IMR-90 (cell line): ENCODE results near the gene PPARGC1A. TPM values are rescaled to one million over a fixed set of nuclear protein-coding genes. Genes with fewer than 3 reads are reported as not detected.

Experiments
- ATAC-seq: fragments of 200-7000 bp; cut with Tn5 transposase; 2 replicates; pipeline ENCODE4 v1.9.1; 2020; ENCODE audit warnings: low read depth, mild to moderate bottlenecking, moderate library complexity
- BruUV-seq: library from RNA; stranded (reverse); fragments of 400-500 nt; replicated peaks from 2 replicates; lab custom pipeline; 2021; lab: Mats Ljungman, UMichigan
- CTCF ChIA-PET: fragments of 300-600 bp; formaldehyde crosslinking; extraction: SDS; loops from one replicate; lab custom pipeline; 2021; ENCODE audit warnings: antibody characterized with exemption; lab: Yijun Ruan, JAX
- POLR2A ChIA-PET: fragments of 300-600 bp; sonication (Branson Sonifier 250); formaldehyde crosslinking; loops from one replicate; lab custom pipeline; 2022; ENCODE audit warnings: antibody characterized with exemption; ENCODE audit not compliant: unreplicated experiment; lab: Charles Lee
- DNase-seq: peaks from one replicate; pipeline ENCODE4 v3.0.0; 2013
- H2AFZ ChIP-seq: replicated peaks from 2 replicates; pipeline ENCODE3; 2013; ENCODE audit warnings: low read length, mild to moderate bottlenecking; ENCODE audit not compliant: poor library complexity
- H2AK5ac ChIP-seq: 2 replicates; pipeline ENCODE4 v1.6.1; 2013; ENCODE audit warnings: low read depth, low read length, inconsistent platforms
- H2AK9ac ChIP-seq: replicated peaks from 2 replicates; pipeline ENCODE3; 2013; ENCODE audit warnings: mild to moderate bottlenecking, low read depth, low read length, moderate library complexity; ENCODE audit not compliant: poor library complexity
- H2BK120ac ChIP-seq: 2 replicates; pipeline ENCODE4 v1.6.1; 2013; ENCODE audit warnings: low read depth, low read length, inconsistent platforms
- H2BK15ac ChIP-seq: 3 replicates; pipeline ENCODE4 v1.6.1; 2013; ENCODE audit warnings: low read depth, low read length, inconsistent platforms
- H2BK20ac ChIP-seq: 2 replicates; pipeline ENCODE4 v1.6.1; 2013; ENCODE audit warnings: low read depth, mild to moderate bottlenecking, inconsistent platforms, low read length, moderate library complexity
- H2BK5ac ChIP-seq: 2 replicates; pipeline ENCODE4 v1.6.1; 2013; ENCODE audit warnings: mild to moderate bottlenecking, low read depth, low read length, inconsistent platforms; ENCODE audit not compliant: poor library complexity, severe bottlenecking
- H3K14ac ChIP-seq: replicated peaks from 2 replicates; pipeline ENCODE4 v1.6.1; 2013; ENCODE audit warnings: low read depth, low read length, inconsistent platforms
- H3K18ac ChIP-seq: 2 replicates; pipeline ENCODE4 v1.6.1; 2013; ENCODE audit warnings: low read depth, low read length, control low read depth
- H3K23ac ChIP-seq: 2 replicates; pipeline ENCODE4 v1.6.1; 2013; ENCODE audit warnings: low read depth, low read length, inconsistent platforms
- H3K27ac ChIP-seq: 2 replicates; pipeline ENCODE4 v1.5.1; 2013; ENCODE audit warnings: mild to moderate bottlenecking, control low read depth, low read length; ENCODE audit not compliant: insufficient read depth
- H3K27me3 ChIP-seq: 2 replicates; pipeline ENCODE4 v1.6.1; 2013; ENCODE audit warnings: low read length; ENCODE audit not compliant: control insufficient read depth, insufficient read depth
- H3K36me3 ChIP-seq: 2 replicates; pipeline ENCODE4 v1.6.1; 2013; ENCODE audit warnings: low read length, mixed read lengths; ENCODE audit not compliant: control insufficient read depth, insufficient read depth
- H3K4ac ChIP-seq: 2 replicates; pipeline ENCODE4 v1.6.1; 2013; ENCODE audit warnings: low read depth, low read length, inconsistent platforms
- H3K4me1 ChIP-seq: 2 replicates; pipeline ENCODE4 v1.6.1; 2013; ENCODE audit warnings: low read length, mixed read lengths; ENCODE audit not compliant: control insufficient read depth, insufficient read depth
- H3K4me2 ChIP-seq: 2 replicates; pipeline ENCODE4 v1.6.1; 2013; ENCODE audit warnings: low read depth, mild to moderate bottlenecking, control low read depth, low read length, moderate library complexity
- H3K4me3 ChIP-seq: 2 replicates; pipeline ENCODE4 v1.5.1; 2013; ENCODE audit warnings: low read depth, mild to moderate bottlenecking, control low read depth, low read length, moderate library complexity; ENCODE audit not compliant: insufficient read depth
- H3K56ac ChIP-seq: 2 replicates; pipeline ENCODE4 v1.6.1; 2013; ENCODE audit warnings: low read length, inconsistent platforms; ENCODE audit not compliant: insufficient read depth; ENCODE audit errors: extremely low read depth
- H3K79me1 ChIP-seq, 2 experiments: 2 replicates each; pipeline ENCODE4 v1.6.1; 2013; ENCODE audit warnings: low read length in 2 of 2, inconsistent platforms in 1 of 2, low read depth in 1 of 2
- H3K9ac ChIP-seq: 2 replicates; pipeline ENCODE4 v1.6.1; 2013; ENCODE audit warnings: low read depth, low read length, control low read depth
- H3K9me1 ChIP-seq: 2 replicates; pipeline ENCODE4 v1.6.1; 2013; ENCODE audit warnings: low read length, inconsistent platforms; ENCODE audit not compliant: insufficient read depth
- H3K9me3 ChIP-seq: 2 replicates; pipeline ENCODE4 v1.6.1; 2013; ENCODE audit warnings: low read length; ENCODE audit not compliant: control insufficient read depth, insufficient read depth
- H4K20me1 ChIP-seq: 2 replicates; pipeline ENCODE4 v1.6.1; 2013; ENCODE audit warnings: low read length, inconsistent platforms; ENCODE audit not compliant: insufficient read depth
- H4K5ac ChIP-seq: 2 replicates; pipeline ENCODE4 v1.6.1; 2013; ENCODE audit warnings: mild to moderate bottlenecking, low read depth, low read length, control low read depth
- H4K8ac ChIP-seq, 2 experiments: 2 replicates each; pipeline ENCODE4 v1.6.1; 2013; ENCODE audit warnings: low read depth in 2 of 2, low read length in 2 of 2, control low read depth in 1 of 2, inconsistent platforms in 1 of 2
- H4K91ac ChIP-seq: 2 replicates; pipeline ENCODE4 v1.6.1; 2013; ENCODE audit warnings: low read depth, low read length, inconsistent platforms; ENCODE audit not compliant: insufficient read depth
- CHD1 ChIP-seq: IDR thresholded peaks from 2 replicates; pipeline ENCODE4 v1.6.1; 2012; ENCODE audit warnings: low read depth, low read length, improper control_type of control experiment
- MAFK ChIP-seq: IDR thresholded peaks from 2 replicates; pipeline ENCODE4 v1.6.1; 2012; ENCODE audit warnings: low read depth, low read length, improper control_type of control experiment
- WGBS, 2 experiments: methylation state at CpG; one replicate each; pipeline versions ENCODE4 v1.1.5 to v1.1.7; 2013; ENCODE audit warnings: missing lambda C conversion rate in 2 of 2; ENCODE audit not compliant: insufficient read length in 1 of 2; ENCODE audit errors: extremely low coverage in 2 of 2; 5-methylcytosine and 5-hydroxymethylcytosine counted together
- dilution Hi-C: fragments of 300-500 bp; cut with HindIII; formaldehyde crosslinking; loops from one replicate; pipeline ENCODE4 v1.14.3; 2018; ENCODE audit warnings: low sequenced_read_pairs; ENCODE audit not compliant: unreplicated experiment
- in situ Hi-C: fragments of 300-500 bp; cut with MboI; formaldehyde crosslinking; loops from 3 replicates; pipeline ENCODE4 v1.14.3; 2019; ENCODE audit warnings: low sequenced_read_pairs, inconsistent platforms, mixed read lengths
- intact Hi-C: fragments of 100-400 bp; cut with micrococcal nuclease; formaldehyde crosslinking; loops from 2 replicates; pipeline ENCODE4 v1.10.0; 2022
- polyA plus RNA-seq, 3 experiments: library from polyadenylated mRNA; depleted of rRNA; stranded (reverse); fragments of >200 nt; gene quantifications; 2 replicates each; pipeline ENCODE4 v1.2.3, GENCODE V29; 2012; ENCODE audit warnings: low replicate concordance in 1 of 3
- total RNA-seq: library from RNA; depleted of rRNA; stranded (reverse); fragments of >200 nt; gene quantifications from 2 replicates; pipeline ENCODE4 v1.2.3, GENCODE V29; 2012

PPARGC1A gene
- total and polyA plus RNA-seq, 2 of the 4 experiments (the other 2 are of a cell fraction), result under 0.01 to 0.03 TPM

- no peaks in the 10 kb centered on the region for H3K4me1 ChIP-seq
- no peak overlapping the region for H4K5ac ChIP-seq
- in situ Hi-C loops (no loop called here), intact Hi-C loops (no loop called here), dilution Hi-C loops (no loop called here)
- no TSS peak for BruUV-seq
- H4K8ac ChIP-seq, result no peak overlapping the region
- H4K20me1 ChIP-seq, result no peaks in the 10 kb centered on the region
- DNase-seq (no peak), ATAC-seq (no peak)
- H2AFZ ChIP-seq, result no peak overlapping the region
- ChIA-PET CTCF (no interaction called here), POLR2A (no interaction called here)
- no peaks in the 10 kb centered on the region for H3K36me3 ChIP-seq
- H2AK9ac ChIP-seq, result no peak overlapping the region
- H3K9me3 ChIP-seq, result no peaks in the 10 kb centered on the region
- H3K9me1 ChIP-seq, result no peaks in the 10 kb centered on the region
- no CpG with 5 or more reads among the region's 4 CpGs for WGBS, 2 experiments
- H2BK15ac ChIP-seq, result no peak overlapping the region
- no peak overlapping the region for H3K23ac ChIP-seq
- H2BK120ac ChIP-seq, result no peak overlapping the region
- no peak overlapping the region for H3K14ac ChIP-seq
- no peaks in the 10 kb centered on the region for H3K79me1 ChIP-seq
- no peak for TF ChIP-seq MAFK
- no peak for TF ChIP-seq CHD1
- no peak overlapping the region for H3K27ac ChIP-seq
- H3K56ac ChIP-seq, result no peak overlapping the region
- H4K91ac ChIP-seq, result no peak overlapping the region
- no peak overlapping the region for H3K4ac ChIP-seq
- no peaks in the 10 kb centered on the region for H3K27me3 ChIP-seq
- no peak overlapping the region for H3K4me3 ChIP-seq
- no peak overlapping the region for H2BK20ac ChIP-seq
- no peak overlapping the region for H2BK5ac ChIP-seq
- no peak overlapping the region for H3K9ac ChIP-seq
- no peak overlapping the region for H3K18ac ChIP-seq
- H2AK5ac ChIP-seq, result no peak overlapping the region
- H3K4me2 ChIP-seq, result no peak overlapping the region
Measured at GRCh38 chr4:23844961-23845360, 44.9 kb downstream of the PPARGC1A start.
